ENCODE data around the gene ANO2. TPM values are rescaled to one million over a fixed set of nuclear protein-coding genes. Genes with fewer than 3 reads are reported as not detected.

ANO2 gene
- total RNA-seq, 1 donor from 2014 or later = 1.9 TPM

DNA sequence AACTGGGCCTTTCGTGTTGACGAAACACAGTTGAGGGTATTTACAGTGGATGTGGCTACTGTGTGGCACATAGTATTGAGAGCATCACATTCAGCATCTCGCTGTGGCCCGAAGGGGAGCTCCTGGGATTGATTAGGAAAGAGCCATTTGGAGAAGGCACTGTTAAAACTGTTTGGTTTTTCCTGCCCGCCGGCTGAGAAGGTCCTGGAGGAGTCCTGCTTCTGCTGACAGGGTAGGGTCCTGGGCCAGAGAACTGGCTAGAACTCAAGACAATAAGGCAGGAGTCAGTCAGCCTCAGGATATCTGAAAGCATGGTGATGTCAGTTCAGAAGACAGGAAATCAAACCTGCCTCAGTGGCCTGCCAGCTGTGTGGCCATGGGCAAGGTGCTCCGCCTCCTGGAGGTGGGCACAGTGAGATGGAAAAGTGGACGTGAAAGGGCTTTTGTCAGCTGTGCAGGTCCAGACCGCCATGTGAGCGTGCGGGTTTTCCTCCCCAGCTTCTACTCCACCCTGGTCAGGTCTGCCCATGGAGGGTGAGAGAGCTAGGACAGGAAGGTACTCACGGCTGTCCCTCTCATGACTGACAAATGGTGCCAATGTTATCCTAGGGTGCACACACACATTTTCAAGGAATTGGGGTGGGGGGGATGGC is 420.8 kb downstream of the ANO2 start:
- TF ChIP-seq, protein P1, sequence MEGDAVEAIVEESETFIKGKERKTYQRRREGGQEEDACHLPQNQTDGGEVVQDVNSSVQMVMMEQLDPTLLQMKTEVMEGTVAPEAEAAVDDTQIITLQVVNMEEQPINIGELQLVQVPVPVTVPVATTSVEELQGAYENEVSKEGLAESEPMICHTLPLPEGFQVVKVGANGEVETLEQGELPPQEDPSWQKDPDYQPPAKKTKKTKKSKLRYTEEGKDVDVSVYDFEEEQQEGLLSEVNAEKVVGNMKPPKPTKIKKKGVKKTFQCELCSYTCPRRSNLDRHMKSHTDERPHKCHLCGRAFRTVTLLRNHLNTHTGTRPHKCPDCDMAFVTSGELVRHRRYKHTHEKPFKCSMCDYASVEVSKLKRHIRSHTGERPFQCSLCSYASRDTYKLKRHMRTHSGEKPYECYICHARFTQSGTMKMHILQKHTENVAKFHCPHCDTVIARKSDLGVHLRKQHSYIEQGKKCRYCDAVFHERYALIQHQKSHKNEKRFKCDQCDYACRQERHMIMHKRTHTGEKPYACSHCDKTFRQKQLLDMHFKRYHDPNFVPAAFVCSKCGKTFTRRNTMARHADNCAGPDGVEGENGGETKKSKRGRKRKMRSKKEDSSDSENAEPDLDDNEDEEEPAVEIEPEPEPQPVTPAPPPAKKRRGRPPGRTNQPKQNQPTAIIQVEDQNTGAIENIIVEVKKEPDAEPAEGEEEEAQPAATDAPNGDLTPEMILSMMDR (conservative IDR thresholded peaks at IDR 0.05) = no peak
- no peak overlapping the region for H3K4me3 Mint-ChIP-seq
- H3K9me3 Mint-ChIP-seq = no peaks in the 10 kb centered on the region
- no peaks in the 10 kb centered on the region for H3K27me3 Mint-ChIP-seq (ENCODE audit: low read depth)
- H3K36me3 Mint-ChIP-seq (ENCODE audit: low read depth) = no peaks in the 10 kb centered on the region
- no peaks in the 10 kb centered on the region for H3K4me1 Mint-ChIP-seq
- DNase-seq (ENCODE audit: low read depth, low spot score) = no peak
- H3K27ac Mint-ChIP-seq (ENCODE audit: unreplicated experiment) = no peak overlapping the region

DNA sequence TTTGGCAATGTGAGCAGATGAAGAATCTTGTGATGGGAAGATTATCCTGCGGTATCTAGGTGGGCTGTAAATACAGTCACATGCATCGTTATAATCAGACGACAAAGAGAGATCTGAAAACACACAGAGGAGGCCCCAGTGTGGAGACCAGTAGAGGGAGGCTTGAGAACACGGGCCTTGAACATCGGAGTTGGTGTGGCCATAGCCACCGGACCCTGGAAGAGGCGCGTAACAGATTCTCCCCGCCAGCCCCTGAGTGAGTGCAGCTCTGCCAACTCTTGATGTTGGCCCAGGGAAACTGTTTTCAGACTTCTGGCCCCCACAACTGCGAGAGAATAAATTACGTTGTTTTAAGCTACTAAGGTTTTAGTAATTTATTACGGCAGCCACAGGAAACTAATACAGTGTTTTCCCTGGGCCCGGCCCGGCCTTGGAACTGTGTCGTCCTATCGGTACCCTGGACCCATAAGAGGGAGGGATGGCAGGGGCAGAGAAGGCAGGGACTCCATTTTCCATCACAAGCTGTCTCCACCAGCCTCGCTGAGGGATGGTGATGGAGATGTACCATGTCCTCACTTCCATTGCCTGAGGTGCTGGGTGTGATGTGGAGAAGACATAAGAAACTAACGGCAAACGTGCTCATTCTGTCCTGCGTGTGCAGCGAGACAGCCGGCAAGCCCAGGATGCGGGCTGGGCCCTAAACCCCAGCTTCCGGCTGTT is 421.5 kb downstream of the ANO2 start:
- Mint-ChIP-seq H3K27ac (ENCODE audit: unreplicated experiment) (no peak overlapping the region), H3K36me3 (ENCODE audit: low read depth) (no peaks in the 10 kb centered on the region), H3K9me3 (no peaks in the 10 kb centered on the region), H3K27me3 (ENCODE audit: low read depth) (peaks cover 2% of the 10 kb centered on the region), H3K4me1 (no peaks in the 10 kb centered on the region), H3K4me3 (no peak overlapping the region)
- DNase-seq (ENCODE audit: low read depth, low spot score) = no peak
- TF ChIP-seq, protein P1 (conservative IDR thresholded peaks at IDR 0.05) = no peak

DNA sequence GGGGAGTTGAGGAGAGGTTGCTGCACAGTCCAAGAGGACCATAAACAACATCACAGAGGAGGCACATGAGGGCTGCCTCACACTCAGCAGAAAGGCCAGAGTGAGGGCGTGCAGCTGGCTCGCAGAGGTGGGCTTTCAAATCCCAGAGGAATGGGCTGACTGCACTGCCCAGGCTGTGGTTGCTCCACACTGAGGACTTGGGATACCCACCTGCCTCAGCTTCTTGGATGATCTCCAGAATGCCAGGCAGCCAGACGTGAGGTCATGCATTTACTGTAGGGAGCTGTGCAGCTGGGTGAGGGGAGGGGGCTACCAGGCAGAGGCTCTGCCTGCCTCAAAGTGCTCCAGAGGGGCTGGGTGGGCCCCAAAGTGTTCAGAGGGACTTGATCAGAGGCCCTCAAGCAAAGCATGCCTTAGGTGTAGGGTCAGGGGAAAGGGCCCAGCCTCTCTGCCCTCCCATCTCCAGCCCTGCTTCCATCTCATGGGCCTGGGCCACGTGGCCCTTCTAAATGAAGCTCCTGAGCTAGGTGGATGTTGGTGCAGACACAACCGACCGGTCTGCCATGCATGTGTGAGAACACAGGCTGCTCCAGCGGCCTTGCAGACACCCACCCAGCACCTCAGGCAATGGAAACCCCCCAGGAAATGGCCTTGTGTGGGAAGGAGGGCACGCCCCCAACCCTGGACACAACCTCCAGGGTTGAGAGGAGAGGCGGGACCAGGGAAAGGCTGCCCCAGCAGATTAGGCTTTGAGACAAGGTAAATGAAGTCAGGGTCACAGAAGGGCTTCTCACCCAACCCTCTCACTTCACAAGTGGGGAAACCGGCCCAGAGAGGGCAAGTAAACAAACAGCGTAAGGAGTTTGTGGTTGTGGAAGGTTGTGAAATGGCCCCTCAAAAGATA is 422.4 kb downstream of the ANO2 start:
- Mint-ChIP-seq H3K4me1 (no peaks in the 10 kb centered on the region), H3K27me3 (ENCODE audit: low read depth) (peaks cover 4% of the 10 kb centered on the region), H3K9me3 (no peaks in the 10 kb centered on the region), H3K27ac (ENCODE audit: unreplicated experiment) (no peak overlapping the region), H3K4me3 (no peak overlapping the region), H3K36me3 (ENCODE audit: low read depth) (no peaks in the 10 kb centered on the region)
- no peak for DNase-seq (ENCODE audit: low read depth, low spot score)
- TF ChIP-seq, protein P1 (conservative IDR thresholded peaks at IDR 0.05) = no peak

DNA sequence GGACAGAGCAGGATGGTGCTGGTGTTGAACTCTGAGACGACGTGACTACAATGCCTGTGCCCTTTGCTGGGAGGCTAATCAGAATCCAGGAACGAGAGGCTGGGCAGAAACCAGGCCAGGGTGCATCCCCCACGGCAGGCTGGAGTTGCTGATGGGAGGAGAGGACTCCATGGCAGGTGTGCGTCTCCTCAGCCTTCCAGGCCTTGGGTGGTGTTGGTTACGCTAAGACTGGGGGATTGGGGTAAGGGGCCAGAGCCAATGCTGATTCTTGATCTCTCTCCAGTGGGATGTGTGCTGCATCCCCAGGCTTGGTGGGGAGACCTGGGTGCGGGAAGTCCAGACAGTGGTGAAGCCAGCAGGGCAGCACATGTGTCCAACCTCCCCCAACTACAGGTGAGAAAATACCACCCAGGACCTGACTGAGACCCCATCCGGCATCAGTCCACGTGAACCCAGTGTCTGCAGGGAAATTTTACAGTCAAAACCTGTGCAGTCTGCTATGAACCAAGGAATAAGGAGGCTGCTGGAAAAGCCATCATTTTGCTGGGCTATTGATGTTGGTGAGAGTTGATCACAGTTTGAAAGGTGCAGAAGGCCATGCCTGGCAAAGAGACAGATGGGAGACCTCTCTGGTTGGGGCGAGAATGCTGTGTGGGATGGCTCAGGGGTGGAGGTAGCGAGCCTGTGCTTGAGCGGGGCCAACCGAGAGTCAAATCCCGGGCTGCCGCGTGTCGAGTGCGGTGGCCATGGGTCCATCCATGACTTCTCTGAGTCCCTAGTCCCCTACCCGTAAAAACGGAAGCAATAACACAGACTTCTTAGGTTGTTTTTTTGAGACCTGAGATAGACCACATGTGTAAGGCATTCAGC is 423.4 kb downstream of the ANO2 start:
- Mint-ChIP-seq H3K4me3 (no peak overlapping the region), H3K27ac (ENCODE audit: unreplicated experiment) (no peak overlapping the region), H3K4me1 (peaks cover 5% of the 10 kb centered on the region), H3K36me3 (ENCODE audit: low read depth) (no peaks in the 10 kb centered on the region), H3K27me3 (ENCODE audit: low read depth) (peaks cover 4% of the 10 kb centered on the region), H3K9me3 (no peaks in the 10 kb centered on the region)
- TF ChIP-seq, protein P1 (conservative IDR thresholded peaks at IDR 0.05) = no peak
- no peak for DNase-seq (ENCODE audit: low read depth, low spot score)

DNA sequence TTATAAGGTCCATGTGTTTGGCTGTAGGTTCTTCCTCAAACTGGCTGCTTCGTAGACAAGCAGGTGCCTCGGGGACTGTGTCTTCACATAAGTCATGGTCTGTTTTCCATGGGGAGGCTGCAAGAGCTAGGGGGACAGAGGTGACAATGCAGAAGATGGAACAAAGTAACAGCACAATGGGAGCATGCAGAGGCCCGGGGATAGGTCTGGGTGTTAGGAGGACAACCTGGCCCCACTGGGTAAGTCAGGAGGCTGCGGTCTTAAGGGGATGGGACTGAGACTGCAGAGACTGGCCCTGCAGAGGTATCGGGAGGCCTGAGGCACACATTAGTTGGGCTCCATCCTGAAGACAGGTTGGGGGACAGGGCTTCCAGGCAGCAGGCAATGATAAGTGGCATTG is 424.2 kb downstream of the ANO2 start:
- H3K4me3 Mint-ChIP-seq = no peak overlapping the region
- TF ChIP-seq, protein P1 (conservative IDR thresholded peaks at IDR 0.05) = no peak
- no peak overlapping the region for H3K27ac Mint-ChIP-seq (ENCODE audit: unreplicated experiment)
- DNase-seq (ENCODE audit: low read depth, low spot score) = no peak
- no peaks in the 10 kb centered on the region for H3K9me3 Mint-ChIP-seq
- peaks cover 7% of the 10 kb centered on the region for H3K4me1 Mint-ChIP-seq
- H3K27me3 Mint-ChIP-seq (ENCODE audit: low read depth) = peaks cover 4% of the 10 kb centered on the region
- H3K36me3 Mint-ChIP-seq (ENCODE audit: low read depth) = no peaks in the 10 kb centered on the region

Measured in neural crest cell (in vitro differentiated cells).